H1 (cell line): ENCODE measurements around the gene MAGI2. TPM values are rescaled to one million over a fixed set of nuclear protein-coding genes. Genes with fewer than 3 reads are reported as not detected.

Experiments
- CTCF ChIA-PET: fragments of 300-600 bp; sonication (Branson Sonifier 250); formaldehyde crosslinking; loops from one replicate; lab custom pipeline; 2021; ENCODE audit not compliant: partially characterized antibody; lab: Charles Lee
- POLR2A ChIA-PET: fragments of 300-600 bp; sonication (Branson Sonifier 250); formaldehyde crosslinking; loops from one replicate; lab custom pipeline; 2021; ENCODE audit warnings: inconsistent platforms; ENCODE audit not compliant: partially characterized antibody; lab: Charles Lee
- DNase-seq, 2 experiments: peaks; one replicate each; pipeline versions ENCODE4 v3.0.0 to v3.0.0-alpha.2; 2010 to 2022; ENCODE audit warnings: low spot score in 2 of 2, low read depth in 1 of 2, mixed read lengths in 1 of 2
- FAIRE-seq: peaks from 2 replicates; lab custom pipeline; 2011; peaks lifted over from hg19 to GRCh38; lab: Jason Lieb, UNC
- H2AFZ ChIP-seq: 2 replicates; pipeline ENCODE4 v1.8.1; 2012; ENCODE audit warnings: low read length, inconsistent platforms
- H2AK5ac ChIP-seq: 2 replicates; pipeline ENCODE4 v1.6.1; 2013; ENCODE audit warnings: low read depth, low read length
- H2BK120ac ChIP-seq: replicated peaks from 2 replicates; pipeline ENCODE3; 2013; ENCODE audit warnings: low read depth, low read length, inconsistent platforms
- H2BK12ac ChIP-seq: 2 replicates; pipeline ENCODE4 v1.6.1; 2013; ENCODE audit warnings: low read depth, low read length
- H2BK15ac ChIP-seq: 2 replicates; pipeline ENCODE4 v1.6.1; 2013; ENCODE audit warnings: low read length
- H2BK20ac ChIP-seq: 2 replicates; pipeline ENCODE4 v1.6.1; 2013; ENCODE audit warnings: low read length
- H2BK5ac ChIP-seq: 2 replicates; pipeline ENCODE4 v1.6.1; 2013; ENCODE audit warnings: low read depth, low read length
- H3K14ac ChIP-seq: 2 replicates; pipeline ENCODE4 v1.6.1; 2013; ENCODE audit warnings: inconsistent platforms; ENCODE audit not compliant: insufficient read length
- H3K18ac ChIP-seq: 2 replicates; pipeline ENCODE4 v1.6.1; 2013; ENCODE audit warnings: low read length; ENCODE audit errors: extremely low read depth
- H3K23ac ChIP-seq: 2 replicates; pipeline ENCODE4 v1.6.1; 2013; ENCODE audit warnings: inconsistent platforms; ENCODE audit not compliant: insufficient read length
- H3K23me2 ChIP-seq: 2 replicates; pipeline ENCODE4 v1.6.1; 2013; ENCODE audit warnings: low read depth, low read length
- H3K27ac ChIP-seq: 2 replicates; pipeline ENCODE4 v1.6.1; 2011; ENCODE audit warnings: low read depth, low read length, inconsistent platforms
- H3K27me3 ChIP-seq, 4 experiments: replicated peaks in 1 of 4; 1 replicate in 1 of 4; 2 replicates in 3 of 4; pipeline versions ENCODE4 v1.6.1 to v1.8.1; 2011 to 2013; ENCODE audit warnings: low read length in 3 of 4, mild to moderate bottlenecking in 3 of 4, inconsistent platforms in 2 of 4, mixed read lengths in 2 of 4, moderate library complexity in 1 of 4; ENCODE audit not compliant: control insufficient read depth in 3 of 4, insufficient read depth in 3 of 4; ENCODE audit errors: extremely low read depth in 1 of 4
- H3K36me3 ChIP-seq, 4 experiments: 2 replicates each; pipeline versions ENCODE4 v1.6.1 to v1.8.1; 2011 to 2013; ENCODE audit warnings: mild to moderate bottlenecking in 4 of 4, low read length in 3 of 4, moderate library complexity in 2 of 4, control low read depth in 1 of 4, inconsistent platforms in 1 of 4; ENCODE audit not compliant: insufficient read depth in 4 of 4, control insufficient read depth in 2 of 4
- H3K4ac ChIP-seq: replicated peaks from 2 replicates; pipeline ENCODE3; 2013; ENCODE audit warnings: low read length, low read depth, mixed read lengths, inconsistent platforms; ENCODE audit not compliant: insufficient read length
- H3K4me1 ChIP-seq, 4 experiments: replicated peaks in 1 of 4; 1 replicate in 1 of 4; 2 replicates in 3 of 4; pipeline versions ENCODE4 v1.6.1 to v1.8.1; 2011 to 2013; ENCODE audit warnings: low read length in 3 of 4, inconsistent platforms in 2 of 4, mixed read lengths in 1 of 4; ENCODE audit not compliant: insufficient read depth in 4 of 4, control insufficient read depth in 3 of 4
- H3K4me2 ChIP-seq, 2 experiments: 2 replicates each; pipeline versions ENCODE4 v1.6.1 to v1.8.1; 2011 to 2013; ENCODE audit warnings: low read depth in 2 of 2, low read length in 2 of 2, control low read depth in 1 of 2, inconsistent platforms in 1 of 2, mild to moderate bottlenecking in 1 of 2; ENCODE audit not compliant: insufficient read depth in 1 of 2
- H3K4me3 ChIP-seq, 4 experiments: fragments of 200-600, 300-600 bp in 1 of 4; sonication (generic), shearing (Covaris generic), sonication (Bioruptor Twin) in 1 of 4; 2 replicates each; pipeline versions ENCODE4 v1.5.1 to v1.8.1; 2011 to 2016; ENCODE audit warnings: low read length in 4 of 4, low read depth in 3 of 4, control low read depth in 2 of 4, inconsistent platforms in 2 of 4, mild to moderate bottlenecking in 2 of 4, mixed read lengths in 1 of 4, moderate library complexity in 1 of 4; ENCODE audit not compliant: insufficient read depth in 2 of 4; ENCODE audit errors: extremely low read depth in 1 of 4
- H3K56ac ChIP-seq: replicated peaks from 2 replicates; pipeline ENCODE3; 2013; ENCODE audit warnings: low read depth, mild to moderate bottlenecking, mixed read lengths, low read length, inconsistent platforms; ENCODE audit not compliant: insufficient read length
- H3K79me1 ChIP-seq: 2 replicates; pipeline ENCODE4 v1.6.1; 2013; ENCODE audit warnings: low read depth, low read length, control low read depth
- H3K79me2 ChIP-seq, 2 experiments: 2 replicates each; pipeline versions ENCODE4 v1.6.1 to v1.8.1; 2012 to 2013; ENCODE audit warnings: low read length in 2 of 2, mild to moderate bottlenecking in 2 of 2, inconsistent platforms in 1 of 2; ENCODE audit not compliant: insufficient read depth in 2 of 2, control insufficient read depth in 1 of 2
- H3K9ac ChIP-seq, 4 experiments: replicated peaks in 1 of 4; 1 replicate in 1 of 4; 2 replicates in 3 of 4; pipeline versions ENCODE4 v1.6.1 to v1.8.1; 2011 to 2013; ENCODE audit warnings: low read depth in 3 of 4, low read length in 3 of 4, control low read depth in 2 of 4, mild to moderate bottlenecking in 2 of 4, moderate library complexity in 2 of 4, inconsistent platforms in 1 of 4; ENCODE audit errors: extremely low read depth in 1 of 4
- H3K9me3 ChIP-seq, 2 experiments: 2 replicates each; pipeline versions ENCODE4 v1.6.1 to v1.8.1; 2012 to 2013; ENCODE audit warnings: mild to moderate bottlenecking in 2 of 2, moderate library complexity in 2 of 2, control low read depth in 1 of 2, inconsistent platforms in 1 of 2, low read depth in 1 of 2, low read length in 1 of 2, mixed read lengths in 1 of 2; ENCODE audit not compliant: insufficient read depth in 2 of 2
- H4K20me1 ChIP-seq, 2 experiments: replicated peaks in 1 of 2; 2 replicates each; pipeline versions ENCODE3 to v1.8.1; 2011 to 2013; ENCODE audit warnings: inconsistent platforms in 2 of 2, low read length in 2 of 2, mild to moderate bottlenecking in 1 of 2; ENCODE audit not compliant: insufficient read depth in 2 of 2, control insufficient read depth in 1 of 2
- H4K5ac ChIP-seq: 2 replicates; pipeline ENCODE4 v1.6.1; 2013; ENCODE audit warnings: low read length, low read depth, mixed read lengths, inconsistent platforms; ENCODE audit not compliant: insufficient read length
- H4K8ac ChIP-seq: 2 replicates; pipeline ENCODE4 v1.8.0; 2013; ENCODE audit warnings: mild to moderate bottlenecking, moderate library complexity, low read length, inconsistent platforms; ENCODE audit not compliant: insufficient read depth; ENCODE audit errors: extremely low read depth
- H4K91ac ChIP-seq: replicated peaks from 2 replicates; pipeline ENCODE3; 2013; ENCODE audit warnings: low read length, mixed read lengths, inconsistent platforms; ENCODE audit not compliant: insufficient read length
- BACH1 ChIP-seq: IDR thresholded peaks from 2 replicates; pipeline ENCODE4 v1.6.1; 2012; ENCODE audit warnings: low read length, improper control_type of control experiment
- EP300 ChIP-seq, 2 experiments: IDR thresholded peaks; 1 replicate in 1 of 2; 2 replicates in 1 of 2; pipeline ENCODE4 v1.6.1; 2011 to 2012; ENCODE audit warnings: low read depth in 2 of 2, low read length in 2 of 2, mild to moderate bottlenecking in 2 of 2, borderline replicate concordance in 1 of 2, inconsistent platforms in 1 of 2, moderate library complexity in 1 of 2
- EZH2 ChIP-seq: fragments of 200-600 bp; sonication (generic); IDR thresholded peaks from 2 replicates; pipeline ENCODE4 v1.7.1; 2012; ENCODE audit warnings: low read depth, mild to moderate bottlenecking, moderate library complexity, low read length, inconsistent platforms; ENCODE audit not compliant: severe bottlenecking
- HDAC2 ChIP-seq, 2 experiments: fragments of 300-600 bp in 1 of 2; sonication (generic) in 1 of 2; IDR thresholded peaks; 2 replicates each; pipeline ENCODE4 v1.6.1; 2011 to 2012; ENCODE audit warnings: low read depth in 2 of 2, low read length in 2 of 2, mild to moderate bottlenecking in 2 of 2, moderate library complexity in 2 of 2, borderline replicate concordance in 1 of 2, inconsistent platforms in 1 of 2
- MAFK ChIP-seq: IDR thresholded peaks from 2 replicates; pipeline ENCODE4 v1.6.1; 2012; ENCODE audit warnings: low read depth, mild to moderate bottlenecking, improper control_type of control experiment, low read length
- PHF8 ChIP-seq: fragments of 200-600 bp; sonication (generic); conservative IDR thresholded peaks from 2 replicates; pipeline ENCODE4 v1.7.1; 2012; ENCODE audit warnings: low read depth, mild to moderate bottlenecking, inconsistent platforms, low read length, moderate library complexity
- RAD21 ChIP-seq, 2 experiments: IDR thresholded peaks in 1 of 2; conservative IDR thresholded peaks in 1 of 2; 2 replicates each; pipeline ENCODE4 v1.6.1; 2011; ENCODE audit warnings: low read depth in 2 of 2, low read length in 2 of 2, improper control_type of control experiment in 1 of 2, inconsistent platforms in 1 of 2, mild to moderate bottlenecking in 1 of 2, moderate library complexity in 1 of 2
- SIRT6 ChIP-seq: IDR thresholded peaks from one replicate; pipeline ENCODE4 v1.7.1; 2012; ENCODE audit warnings: low read length, inconsistent platforms
- WGBS, 2 experiments: shearing (Covaris generic) in 1 of 2; methylation state at CpG; one replicate each; pipeline versions ENCODE4 v1.1.6 to v1.1.7; 2013 to 2015; ENCODE audit warnings: low lambda C conversion rate in 2 of 2, mixed read lengths in 2 of 2, inconsistent platforms in 1 of 2, low coverage in 1 of 2, missing lambda C conversion rate in 1 of 2; ENCODE audit not compliant: insufficient replicate concordance in 2 of 2, insufficient coverage in 1 of 2, insufficient read length in 1 of 2; ENCODE audit errors: extremely low coverage in 1 of 2, missing lambda C conversion rate in 1 of 2; 5-methylcytosine and 5-hydroxymethylcytosine counted together
- polyA plus RNA-seq, 7 experiments: library from polyadenylated mRNA; depleted of rRNA in 3 of 7; stranded (reverse) in 5 of 7; unstranded in 2 of 7; fragments of >200 nt in 5 of 7; fragments of 200-250 nt in 2 of 7; gene quantifications; 1 replicate in 5 of 7; 2 replicates in 1 of 7; 4 replicates in 1 of 7; pipeline versions ENCODE4 v1.2.1 to v1.2.3, GENCODE V29; 2011 to 2013; ENCODE audit warnings: missing spikeins in 2 of 7, mixed read lengths in 2 of 7
- total RNA-seq: library from RNA; stranded (reverse); fragmentation: NEBNext Ultra II Directional; extraction: Animal tissue kit (Norgen Biotek cat#: 25700); gene quantifications from 2 replicates; pipeline ENCODE4 v1.2.1, GENCODE V29; 2021

Gene MAGI2
- total and polyA plus RNA-seq, 2 of the 8 experiments (the other 6 are each of a cell fraction or from before 2014, with no cell fraction given): 6.0 to 27.3 TPM

- Histone ChIP-seq H4K91ac (no peak overlapping the region), H2AFZ (peak overlapping the region; percentile 23), H2BK20ac (no peak overlapping the region), H3K4me2 (no peak overlapping the region), H3K23ac (no peak overlapping the region), H3K27me3 (no peaks in the 10 kb centered on the region), H2BK12ac (no peak overlapping the region), H3K9me3 (no peaks in the 10 kb centered on the region), H3K4me3 (no peak overlapping the region), H2BK15ac (no peak overlapping the region), H3K79me1 (no peaks in the 10 kb centered on the region), H3K4me1 (peaks cover 0 to 6% (median 0%) of the 10 kb centered on the region in 4 experiments; a peak in 2 of 7 replicates), H3K9ac (no peak overlapping the region), H3K14ac (no peak overlapping the region), H3K18ac (no peak overlapping the region), H3K56ac (no peak overlapping the region), H2BK5ac (no peak overlapping the region), H2AK5ac (no peak overlapping the region), H3K23me2 (no peaks in the 10 kb centered on the region), H3K27ac (no peak overlapping the region), H3K4ac (no peak overlapping the region), H3K36me3 (no peaks in the 10 kb centered on the region), H2BK120ac (no peak overlapping the region), H4K5ac (no peak overlapping the region), H4K8ac (no peak overlapping the region), H4K20me1 (no peaks in the 10 kb centered on the region), H3K79me2 (no peaks in the 10 kb centered on the region)
- FAIRE-seq: no peak
- POLR2A ChIA-PET: no interaction called here
- WGBS, 2 experiments: 84% methylated on average over 4 of the region's 4 CpGs; no CpG with 5 or more reads in 1 of the 2 experiments
- CTCF ChIA-PET: interaction anchor here (0.9 to 1.4 kb wide), 2 partner anchors 14 to 153 kb away, joined by 3 to 4 read pairs; no protein-coding TSS in a partner anchor
- TF ChIP-seq MAFK: no peak
- TF ChIP-seq SIRT6: no peak
- no peak for TF ChIP-seq RAD21 (IDR thresholded peaks at IDR 0.05 in 1 of 2, conservative IDR thresholded peaks at IDR 0.05 in 1 of 2; ENCODE audit: low read depth in 2 of 2, low read length in 2 of 2)
- TF ChIP-seq PHF8: no peak
- no peak for TF ChIP-seq BACH1
- TF ChIP-seq HDAC2 (IDR thresholded peaks at IDR 0.05; ENCODE audit: borderline replicate concordance in 1 of 2, low read depth in 2 of 2, low read length in 2 of 2): no peak
- TF ChIP-seq EZH2: no peak
- TF ChIP-seq EP300 (IDR thresholded peaks at IDR 0.05; ENCODE audit: borderline replicate concordance in 1 of 2, low read depth in 2 of 2, low read length in 2 of 2): no peak
- no peak for DNase-seq
Measured at GRCh38 chr7:79216236-79216635, 237.2 kb downstream of the MAGI2 start.
